HEK293 (cell line): ENCODE data around the gene VPS13D.

Experiments
- CTCF ChIA-PET: fragments of 350-600 bp; formaldehyde crosslinking; extraction: SDS; loops from one replicate; lab custom pipeline; 2021; ENCODE audit warnings: antibody characterized with exemption; lab: Yijun Ruan, JAX
- POLR2A ChIA-PET: fragments of 300-600 bp; formaldehyde crosslinking; extraction: SDS; loops from one replicate; lab custom pipeline; 2020; ENCODE audit warnings: antibody characterized with exemption, inconsistent platforms; lab: Yijun Ruan, JAX
- H3K27ac ChIP-seq: fragments of 200-500 bp; sonication (Bioruptor generic); 2 replicates; pipeline ENCODE4 v1.5.1; 2014; ENCODE audit warnings: low read depth, low read length, control low read depth, inconsistent platforms; ENCODE audit errors: extremely low read depth
- H3K36me3 ChIP-seq, 2 experiments: fragments of 200-500 bp in 1 of 2; sonication (Bioruptor generic) in 1 of 2; 1 replicate in 1 of 2; 2 replicates in 1 of 2; pipeline ENCODE4 v1.5.1; 2014 to 2017; ENCODE audit warnings: inconsistent platforms in 2 of 2, low read length in 2 of 2; ENCODE audit not compliant: control insufficient read depth in 2 of 2, insufficient read depth in 1 of 2
- H3K4me1 ChIP-seq: fragments of 200-500 bp; sonication (Bioruptor generic); 2 replicates; pipeline ENCODE4 v1.5.1; 2014; ENCODE audit warnings: mild to moderate bottlenecking, low read length, inconsistent platforms; ENCODE audit not compliant: control insufficient read depth, insufficient read depth
- H3K4me3 ChIP-seq: 2 replicates; pipeline ENCODE4 v1.5.1; 2011; ENCODE audit warnings: low read depth, mild to moderate bottlenecking, control low read depth, low read length, moderate library complexity
- H3K9me3 ChIP-seq: fragments of 200-500 bp; sonication (Bioruptor generic); 2 replicates; pipeline ENCODE4 v1.5.1; 2014; ENCODE audit warnings: low read depth, low read length, inconsistent platforms; ENCODE audit not compliant: control insufficient read depth, insufficient read depth
- BCL11B ChIP-seq: fragments of 450-650 bp; formaldehyde crosslinking; IDR thresholded peaks from 2 replicates; pipeline ENCODE4 v1.5.1; 2016; ENCODE audit warnings: low read depth, missing biosample characterization, missing genetic modification characterization
- EGR2 ChIP-seq: fragments of 450-650 bp; formaldehyde crosslinking; IDR thresholded peaks from 2 replicates; pipeline ENCODE4 v1.5.1; 2016; ENCODE audit warnings: low read depth, missing biosample characterization, missing genetic modification characterization
- GLIS1 ChIP-seq: fragments of 450-650 bp; formaldehyde crosslinking; IDR thresholded peaks from 2 replicates; pipeline ENCODE4 v1.5.1; 2016; ENCODE audit warnings: missing biosample characterization, missing genetic modification characterization
- GLIS2 ChIP-seq: fragments of 450-650 bp; formaldehyde crosslinking; IDR thresholded peaks from 2 replicates; pipeline ENCODE4 v1.5.1; 2016; ENCODE audit warnings: missing biosample characterization, missing genetic modification characterization
- KLF8 ChIP-seq: fragments of 450-650 bp; formaldehyde crosslinking; IDR thresholded peaks from 2 replicates; pipeline ENCODE4 v1.5.1; 2016; ENCODE audit warnings: missing biosample characterization, missing genetic modification characterization
- MYNN ChIP-seq: fragments of 450-650 bp; formaldehyde crosslinking; IDR thresholded peaks from 2 replicates; pipeline ENCODE4 v1.5.1; 2016; ENCODE audit warnings: missing biosample characterization, missing genetic modification characterization, borderline replicate concordance
- WT1 ChIP-seq: fragments of 450-650 bp; formaldehyde crosslinking; IDR thresholded peaks from 2 replicates; pipeline ENCODE4 v1.5.1; 2016; ENCODE audit warnings: missing biosample characterization, missing genetic modification characterization
- YY2 ChIP-seq: fragments of 450-650 bp; formaldehyde crosslinking; IDR thresholded peaks from 2 replicates; pipeline ENCODE4 v1.5.1; 2016; ENCODE audit warnings: missing biosample characterization, missing genetic modification characterization
- ZBTB20 ChIP-seq: fragments of 450-650 bp; formaldehyde crosslinking; IDR thresholded peaks from 2 replicates; pipeline ENCODE4 v1.5.1; 2016; ENCODE audit warnings: missing biosample characterization, missing genetic modification characterization
- ZFP37 ChIP-seq: fragments of 450-650 bp; formaldehyde crosslinking; IDR thresholded peaks from 2 replicates; pipeline ENCODE4 v1.5.1; 2016; ENCODE audit warnings: missing biosample characterization, missing genetic modification characterization
- ZNF138 ChIP-seq: fragments of 450-650 bp; formaldehyde crosslinking; IDR thresholded peaks from 2 replicates; pipeline ENCODE4 v1.5.1; 2016; ENCODE audit warnings: missing biosample characterization, missing genetic modification characterization, borderline replicate concordance
- ZNF140 ChIP-seq: fragments of 450-650 bp; formaldehyde crosslinking; IDR thresholded peaks from 2 replicates; pipeline ENCODE4 v1.5.1; 2016; ENCODE audit warnings: missing biosample characterization, missing genetic modification characterization
- ZNF416 ChIP-seq: fragments of 450-650 bp; formaldehyde crosslinking; IDR thresholded peaks from 2 replicates; pipeline ENCODE4 v1.5.1; 2016; ENCODE audit warnings: missing biosample characterization, missing genetic modification characterization
- ZNF501 ChIP-seq: fragments of 450-650 bp; formaldehyde crosslinking; IDR thresholded peaks from 2 replicates; pipeline ENCODE4 v1.5.1; 2016; ENCODE audit warnings: missing biosample characterization, missing genetic modification characterization
- ZNF544 ChIP-seq: fragments of 450-650 bp; formaldehyde crosslinking; IDR thresholded peaks from 2 replicates; pipeline ENCODE4 v1.5.0; 2017; ENCODE audit warnings: missing biosample characterization, missing genetic modification characterization
- ZNF621 ChIP-seq: fragments of 450-650 bp; formaldehyde crosslinking; IDR thresholded peaks from 2 replicates; pipeline ENCODE4 v1.5.1; 2017; ENCODE audit warnings: missing biosample characterization, missing genetic modification characterization
- ZNF670 ChIP-seq: fragments of 450-650 bp; formaldehyde crosslinking; IDR thresholded peaks from 2 replicates; pipeline ENCODE4 v1.5.1; 2016; ENCODE audit warnings: missing biosample characterization, missing genetic modification characterization, low read depth
- ZNF701 ChIP-seq: fragments of 450-650 bp; formaldehyde crosslinking; IDR thresholded peaks from 2 replicates; pipeline ENCODE4 v1.5.1; 2016; ENCODE audit warnings: missing biosample characterization, missing genetic modification characterization
- ZNF707 ChIP-seq: fragments of 450-650 bp; formaldehyde crosslinking; IDR thresholded peaks from 2 replicates; pipeline ENCODE4 v1.5.1; 2016; ENCODE audit warnings: missing biosample characterization, missing genetic modification characterization
- ZSCAN23 ChIP-seq: fragments of 450-650 bp; formaldehyde crosslinking; IDR thresholded peaks from 2 replicates; pipeline ENCODE4 v1.5.1; 2016; ENCODE audit warnings: missing biosample characterization, missing genetic modification characterization
- TF ChIP-seq, protein P1 (sequence below): fragments of 450-650 bp; formaldehyde crosslinking; IDR thresholded peaks from 2 replicates; pipeline ENCODE4 v1.5.1; 2017; ENCODE audit warnings: missing biosample characterization, missing genetic modification characterization
- TF ChIP-seq, protein P2 (sequence below): fragments of 450-650 bp; formaldehyde crosslinking; IDR thresholded peaks from 2 replicates; pipeline ENCODE4 v1.5.0; 2017; ENCODE audit warnings: missing biosample characterization, missing genetic modification characterization, borderline replicate concordance
- TF ChIP-seq, protein P3 (sequence below): IDR thresholded peaks from 2 replicates; pipeline ENCODE4 v1.6.1; 2011; ENCODE audit warnings: mild to moderate bottlenecking, low read depth, low read length, borderline replicate concordance

The VPS13D gene

DNA sequence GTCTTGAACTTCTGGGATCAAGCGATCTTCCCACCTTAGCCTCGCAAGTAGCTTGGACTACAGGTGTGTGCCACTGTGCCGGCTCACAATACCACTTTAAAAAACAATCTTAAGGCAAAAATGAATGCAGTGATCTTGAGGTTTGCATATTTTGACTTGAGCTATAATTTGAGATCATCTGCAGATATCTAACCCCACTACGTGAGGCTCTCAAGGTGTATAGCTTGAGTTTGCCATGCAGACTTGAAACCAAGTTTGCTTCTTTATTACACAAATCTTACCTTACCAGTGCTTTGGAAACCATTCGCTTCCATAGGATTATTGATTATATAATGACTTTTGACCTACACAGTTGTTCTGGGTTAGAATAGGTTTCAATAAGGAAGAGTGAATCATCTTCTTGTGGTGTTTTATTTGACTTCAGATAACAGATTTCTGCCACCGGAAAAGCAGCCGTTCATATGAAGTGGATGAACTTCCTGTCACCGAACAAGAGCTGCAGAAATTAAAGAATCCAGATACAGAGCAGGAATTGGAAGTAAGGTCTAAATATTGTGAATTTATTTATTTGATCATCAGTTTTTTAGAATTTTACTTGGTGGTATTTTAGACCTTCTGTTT, 155.1 kb downstream of the VPS13D start:
- Histone ChIP-seq H3K36me3 (peaks cover 19 to 86% of the 10 kb centered on the region in 2 experiments), H3K4me1 (no peaks in the 10 kb centered on the region), H3K4me3 (no peak overlapping the region), H3K27ac (no peak overlapping the region), H3K9me3 (no peaks in the 10 kb centered on the region)
- CTCF ChIA-PET: interaction anchor here (0.7 to 1.3 kb wide), 3 partner anchors 22 to 274 kb away, joined by 3 to 6 read pairs (median 4); no protein-coding TSS in a partner anchor
- POLR2A ChIA-PET: interaction anchor here (0.8 kb wide), 1 partner anchor 14 kb away, joined by 3 read pairs; no protein-coding TSS in a partner anchor
- TF ChIP-seq KLF8 (tag by site-specific recombination): no peak
- no peak for TF ChIP-seq GLIS1
- TF ChIP-seq ZNF670 (tag by site-specific recombination): no peak
- TF ChIP-seq ZNF707 (tag by site-specific recombination): no peak
- TF ChIP-seq ZNF416 (tag by site-specific recombination): no peak
- no peak for TF ChIP-seq ZNF544 (tag by site-specific recombination)
- TF ChIP-seq, all 188 proteins: peak for 0

DNA sequence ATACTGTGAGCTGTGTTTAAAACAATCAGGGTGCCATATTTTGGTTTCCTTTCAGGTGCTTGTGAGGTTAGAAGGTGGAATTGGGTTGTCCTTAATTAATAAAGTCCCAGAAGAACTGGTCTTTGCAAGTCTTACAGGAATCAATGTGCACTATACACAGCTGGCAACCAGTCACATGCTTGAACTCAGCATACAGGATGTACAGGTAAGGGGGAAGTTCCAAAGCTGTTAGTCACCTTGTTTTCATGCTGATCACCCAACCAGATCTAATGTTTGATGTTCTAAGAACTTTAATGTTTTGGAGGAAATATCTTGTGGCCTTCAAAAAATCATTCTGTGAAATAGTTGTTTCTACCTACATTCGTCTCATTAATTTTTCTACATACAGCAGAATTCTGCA, 156.3 kb downstream of the VPS13D start:
- no peak overlapping the region for H3K4me3 ChIP-seq
- H3K36me3 ChIP-seq: peaks cover 19 to 87% of the 10 kb centered on the region in 2 experiments
- no peaks in the 10 kb centered on the region for H3K4me1 ChIP-seq
- ChIA-PET POLR2A (no interaction called here), CTCF (interaction anchor here (1.3 kb wide), 1 partner anchor 273 kb away, joined by 4 read pairs; no protein-coding TSS in a partner anchor)
- no peak overlapping the region for H3K27ac ChIP-seq
- H3K9me3 ChIP-seq: no peaks in the 10 kb centered on the region
- TF ChIP-seq ZSCAN23 (no peak), BCL11B (tag by site-specific recombination) (no peak), ZNF501 (tag by site-specific recombination) (no peak), ZBTB20 (no peak), YY2 (no peak), ZNF701 (no peak), ZNF138 (tag by site-specific recombination) (no peak), WT1 (tag by site-specific recombination) (no peak), ZFP37 (no peak), MYNN (tag by site-specific recombination) (no peak), GLIS2 (tag by site-specific recombination) (no peak), ZNF621 (tag by site-specific recombination) (no peak), ZNF140 (tag by site-specific recombination) (no peak), EGR2 (tag by site-specific recombination) (no peak)
- TF ChIP-seq, protein P1, sequence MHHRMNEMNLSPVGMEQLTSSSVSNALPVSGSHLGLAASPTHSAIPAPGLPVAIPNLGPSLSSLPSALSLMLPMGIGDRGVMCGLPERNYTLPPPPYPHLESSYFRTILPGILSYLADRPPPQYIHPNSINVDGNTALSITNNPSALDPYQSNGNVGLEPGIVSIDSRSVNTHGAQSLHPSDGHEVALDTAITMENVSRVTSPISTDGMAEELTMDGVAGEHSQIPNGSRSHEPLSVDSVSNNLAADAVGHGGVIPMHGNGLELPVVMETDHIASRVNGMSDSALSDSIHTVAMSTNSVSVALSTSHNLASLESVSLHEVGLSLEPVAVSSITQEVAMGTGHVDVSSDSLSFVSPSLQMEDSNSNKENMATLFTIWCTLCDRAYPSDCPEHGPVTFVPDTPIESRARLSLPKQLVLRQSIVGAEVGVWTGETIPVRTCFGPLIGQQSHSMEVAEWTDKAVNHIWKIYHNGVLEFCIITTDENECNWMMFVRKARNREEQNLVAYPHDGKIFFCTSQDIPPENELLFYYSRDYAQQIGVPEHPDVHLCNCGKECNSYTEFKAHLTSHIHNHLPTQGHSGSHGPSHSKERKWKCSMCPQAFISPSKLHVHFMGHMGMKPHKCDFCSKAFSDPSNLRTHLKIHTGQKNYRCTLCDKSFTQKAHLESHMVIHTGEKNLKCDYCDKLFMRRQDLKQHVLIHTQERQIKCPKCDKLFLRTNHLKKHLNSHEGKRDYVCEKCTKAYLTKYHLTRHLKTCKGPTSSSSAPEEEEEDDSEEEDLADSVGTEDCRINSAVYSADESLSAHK (tag by site-specific recombination): no peak
- TF ChIP-seq, protein P2, sequence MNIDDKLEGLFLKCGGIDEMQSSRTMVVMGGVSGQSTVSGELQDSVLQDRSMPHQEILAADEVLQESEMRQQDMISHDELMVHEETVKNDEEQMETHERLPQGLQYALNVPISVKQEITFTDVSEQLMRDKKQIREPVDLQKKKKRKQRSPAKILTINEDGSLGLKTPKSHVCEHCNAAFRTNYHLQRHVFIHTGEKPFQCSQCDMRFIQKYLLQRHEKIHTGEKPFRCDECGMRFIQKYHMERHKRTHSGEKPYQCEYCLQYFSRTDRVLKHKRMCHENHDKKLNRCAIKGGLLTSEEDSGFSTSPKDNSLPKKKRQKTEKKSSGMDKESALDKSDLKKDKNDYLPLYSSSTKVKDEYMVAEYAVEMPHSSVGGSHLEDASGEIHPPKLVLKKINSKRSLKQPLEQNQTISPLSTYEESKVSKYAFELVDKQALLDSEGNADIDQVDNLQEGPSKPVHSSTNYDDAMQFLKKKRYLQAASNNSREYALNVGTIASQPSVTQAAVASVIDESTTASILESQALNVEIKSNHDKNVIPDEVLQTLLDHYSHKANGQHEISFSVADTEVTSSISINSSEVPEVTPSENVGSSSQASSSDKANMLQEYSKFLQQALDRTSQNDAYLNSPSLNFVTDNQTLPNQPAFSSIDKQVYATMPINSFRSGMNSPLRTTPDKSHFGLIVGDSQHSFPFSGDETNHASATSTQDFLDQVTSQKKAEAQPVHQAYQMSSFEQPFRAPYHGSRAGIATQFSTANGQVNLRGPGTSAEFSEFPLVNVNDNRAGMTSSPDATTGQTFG (tag by site-specific recombination): no peak
- TF ChIP-seq, protein P3, sequence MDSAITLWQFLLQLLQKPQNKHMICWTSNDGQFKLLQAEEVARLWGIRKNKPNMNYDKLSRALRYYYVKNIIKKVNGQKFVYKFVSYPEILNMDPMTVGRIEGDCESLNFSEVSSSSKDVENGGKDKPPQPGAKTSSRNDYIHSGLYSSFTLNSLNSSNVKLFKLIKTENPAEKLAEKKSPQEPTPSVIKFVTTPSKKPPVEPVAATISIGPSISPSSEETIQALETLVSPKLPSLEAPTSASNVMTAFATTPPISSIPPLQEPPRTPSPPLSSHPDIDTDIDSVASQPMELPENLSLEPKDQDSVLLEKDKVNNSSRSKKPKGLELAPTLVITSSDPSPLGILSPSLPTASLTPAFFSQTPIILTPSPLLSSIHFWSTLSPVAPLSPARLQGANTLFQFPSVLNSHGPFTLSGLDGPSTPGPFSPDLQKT: no peak
